IMR-90 (cell line): ENCODE results near the gene TCAP.

Experiments
- BHLHE40 ChIP-seq: fragments of 150-350 bp; IDR thresholded peaks from 2 replicates; pipeline ENCODE4 v1.6.1; 2016; ENCODE audit warnings: mild to moderate bottlenecking, low read depth, low read length
- CEBPB ChIP-seq: IDR thresholded peaks from 2 replicates; pipeline ENCODE4 v1.6.1; 2012; ENCODE audit warnings: low read depth, low read length, improper control_type of control experiment
- CHD1 ChIP-seq: IDR thresholded peaks from 2 replicates; pipeline ENCODE4 v1.6.1; 2012; ENCODE audit warnings: low read depth, low read length, improper control_type of control experiment
- FOS ChIP-seq: fragments of 150-350 bp; IDR thresholded peaks from 2 replicates; pipeline ENCODE4 v1.6.1; 2016; ENCODE audit warnings: low read depth, low read length
- MAFK ChIP-seq: IDR thresholded peaks from 2 replicates; pipeline ENCODE4 v1.6.1; 2012; ENCODE audit warnings: low read depth, low read length, improper control_type of control experiment
- MAZ ChIP-seq: IDR thresholded peaks from 2 replicates; pipeline ENCODE4 v1.6.1; 2012; ENCODE audit warnings: low read depth, mild to moderate bottlenecking, low read length, improper control_type of control experiment, moderate library complexity, borderline replicate concordance
- MXI1 ChIP-seq: IDR thresholded peaks from 2 replicates; pipeline ENCODE4 v1.6.1; 2012; ENCODE audit warnings: low read depth, mild to moderate bottlenecking, low read length, moderate library complexity, borderline replicate concordance
- POLR2A ChIP-seq: IDR thresholded peaks from 2 replicates; pipeline ENCODE4 v1.6.1; 2012; ENCODE audit warnings: mild to moderate bottlenecking, low read depth, low read length
- RAD21 ChIP-seq: IDR thresholded peaks from 2 replicates; pipeline ENCODE4 v1.6.1; 2012; ENCODE audit warnings: low read length, improper control_type of control experiment
- RCOR1 ChIP-seq: IDR thresholded peaks from 2 replicates; pipeline ENCODE4 v1.6.1; 2012; ENCODE audit warnings: mild to moderate bottlenecking, low read length, improper control_type of control experiment; ENCODE audit not compliant: insufficient replicate concordance
- RFX5 ChIP-seq: IDR thresholded peaks from 2 replicates; pipeline ENCODE4 v1.8.0; 2012; ENCODE audit warnings: low read depth, mild to moderate bottlenecking, low read length, moderate library complexity
- SMC3 ChIP-seq: fragments of 150-350 bp; IDR thresholded peaks from 2 replicates; pipeline ENCODE4 v1.6.1; 2016; ENCODE audit warnings: low read depth, mild to moderate bottlenecking, antibody characterized with exemption, low read length, moderate library complexity
- TF ChIP-seq, protein P1 (sequence below): conservative IDR thresholded peaks from 2 replicates; pipeline ENCODE4 v1.5.1; 2012; ENCODE audit warnings: mild to moderate bottlenecking, low read depth, low read length, improper control_type of control experiment
- TF ChIP-seq, protein P2 (sequence below): fragments of 150-350 bp; IDR thresholded peaks from 2 replicates; pipeline ENCODE4 v1.6.1; 2016; ENCODE audit warnings: low read depth, mild to moderate bottlenecking, low read length, moderate library complexity, borderline replicate concordance

GRCh38 chr17:39660011-39660360 is 5.2 kb upstream of the TCAP start:
- TF ChIP-seq, protein P1, sequence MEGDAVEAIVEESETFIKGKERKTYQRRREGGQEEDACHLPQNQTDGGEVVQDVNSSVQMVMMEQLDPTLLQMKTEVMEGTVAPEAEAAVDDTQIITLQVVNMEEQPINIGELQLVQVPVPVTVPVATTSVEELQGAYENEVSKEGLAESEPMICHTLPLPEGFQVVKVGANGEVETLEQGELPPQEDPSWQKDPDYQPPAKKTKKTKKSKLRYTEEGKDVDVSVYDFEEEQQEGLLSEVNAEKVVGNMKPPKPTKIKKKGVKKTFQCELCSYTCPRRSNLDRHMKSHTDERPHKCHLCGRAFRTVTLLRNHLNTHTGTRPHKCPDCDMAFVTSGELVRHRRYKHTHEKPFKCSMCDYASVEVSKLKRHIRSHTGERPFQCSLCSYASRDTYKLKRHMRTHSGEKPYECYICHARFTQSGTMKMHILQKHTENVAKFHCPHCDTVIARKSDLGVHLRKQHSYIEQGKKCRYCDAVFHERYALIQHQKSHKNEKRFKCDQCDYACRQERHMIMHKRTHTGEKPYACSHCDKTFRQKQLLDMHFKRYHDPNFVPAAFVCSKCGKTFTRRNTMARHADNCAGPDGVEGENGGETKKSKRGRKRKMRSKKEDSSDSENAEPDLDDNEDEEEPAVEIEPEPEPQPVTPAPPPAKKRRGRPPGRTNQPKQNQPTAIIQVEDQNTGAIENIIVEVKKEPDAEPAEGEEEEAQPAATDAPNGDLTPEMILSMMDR: no peak
- TF ChIP-seq RAD21: no peak
- TF ChIP-seq POLR2A: no peak
- no peak for TF ChIP-seq RFX5
- TF ChIP-seq FOS: no peak
- no peak for TF ChIP-seq MAZ
- no peak for TF ChIP-seq CEBPB
- TF ChIP-seq MAFK: no peak
- no peak for TF ChIP-seq SMC3
- TF ChIP-seq RCOR1: no peak
- TF ChIP-seq, protein P2, sequence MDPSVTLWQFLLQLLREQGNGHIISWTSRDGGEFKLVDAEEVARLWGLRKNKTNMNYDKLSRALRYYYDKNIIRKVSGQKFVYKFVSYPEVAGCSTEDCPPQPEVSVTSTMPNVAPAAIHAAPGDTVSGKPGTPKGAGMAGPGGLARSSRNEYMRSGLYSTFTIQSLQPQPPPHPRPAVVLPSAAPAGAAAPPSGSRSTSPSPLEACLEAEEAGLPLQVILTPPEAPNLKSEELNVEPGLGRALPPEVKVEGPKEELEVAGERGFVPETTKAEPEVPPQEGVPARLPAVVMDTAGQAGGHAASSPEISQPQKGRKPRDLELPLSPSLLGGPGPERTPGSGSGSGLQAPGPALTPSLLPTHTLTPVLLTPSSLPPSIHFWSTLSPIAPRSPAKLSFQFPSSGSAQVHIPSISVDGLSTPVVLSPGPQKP: no peak
- TF ChIP-seq MXI1: no peak
- no peak for TF ChIP-seq CHD1
- TF ChIP-seq BHLHE40: no peak
